Right atrium auricular region (tissue), 2 donors: ENCODE measurements around the gene LIFR. TPM values are rescaled to one million over a fixed set of nuclear protein-coding genes. Genes with fewer than 3 reads are reported as not detected.

Experiments
- DNase-seq: peaks from one replicate; pipeline ENCODE4 v3.0.0-alpha.2; 2019; ENCODE audit warnings: low spot score
- H3K27ac ChIP-seq, 2 donors: fragments of 200-600 bp; sonication (generic); 1 replicate in 1 of 2; 2 replicates in 1 of 2; pipeline ENCODE4 v1.5.1; 2016 to 2019
- H3K27me3 ChIP-seq, 2 donors: fragments of 200-600 bp; sonication (generic); one replicate each; pipeline versions ENCODE4 v1.5.1 to v1.6.0; 2017 to 2019
- H3K36me3 ChIP-seq: fragments of 200-600 bp; sonication (generic); one replicate; pipeline ENCODE4 v1.5.1; 2016
- H3K4me1 ChIP-seq, 2 donors: fragments of 200-600 bp; sonication (generic); one replicate each; pipeline versions ENCODE4 v1.5.1 to v1.6.0; 2017 to 2019
- H3K4me3 ChIP-seq, 2 donors: fragments of 200-600 bp; sonication (generic); 1 replicate in 1 of 2; 2 replicates in 1 of 2; pipeline ENCODE4 v1.5.1; 2017 to 2019; ENCODE audit warnings: mild to moderate bottlenecking in 1 of 2, moderate library complexity in 1 of 2
- H3K9me3 ChIP-seq, 2 donors: fragments of 200-600 bp; sonication (generic); one replicate each; pipeline ENCODE4 v1.5.1; 2019
- total RNA-seq, 2 donors: library from RNA; depleted of rRNA; stranded (reverse); fragments of >200 nt; gene quantifications; one replicate each; pipeline ENCODE4 v1.1.0, GENCODE V29; 2016
- TF ChIP-seq, protein P1 (sequence below), 2 donors: fragments of 200-600 bp; sonication (generic); IDR thresholded peaks; one replicate each; pipeline ENCODE4 v1.5.1; 2019; ENCODE audit warnings: antibody characterized with exemption in 2 of 2

LIFR gene
- total RNA-seq, 2 donors from 2014 or later, result 38.9 to 58.0 TPM

DNA sequence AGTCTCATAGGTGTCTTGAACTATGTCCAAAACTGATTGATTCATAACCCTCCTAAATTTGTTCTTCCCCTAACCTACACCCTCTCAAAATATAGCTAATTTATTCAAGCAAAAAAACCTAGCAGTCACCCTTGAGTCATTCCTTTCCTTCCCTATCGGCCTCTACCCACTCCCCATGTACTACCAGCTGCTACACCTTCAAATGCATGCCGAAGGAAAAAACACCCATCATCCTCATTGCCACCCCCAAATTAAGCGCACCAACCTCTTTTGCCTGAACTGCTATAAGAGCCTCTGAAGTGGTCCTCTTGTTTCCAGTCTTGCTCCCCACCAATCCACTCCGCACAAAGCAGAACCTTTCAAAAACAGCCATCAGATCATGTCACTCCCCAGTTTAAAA is 12.6 kb downstream of the LIFR start:
- TF ChIP-seq, protein P1, sequence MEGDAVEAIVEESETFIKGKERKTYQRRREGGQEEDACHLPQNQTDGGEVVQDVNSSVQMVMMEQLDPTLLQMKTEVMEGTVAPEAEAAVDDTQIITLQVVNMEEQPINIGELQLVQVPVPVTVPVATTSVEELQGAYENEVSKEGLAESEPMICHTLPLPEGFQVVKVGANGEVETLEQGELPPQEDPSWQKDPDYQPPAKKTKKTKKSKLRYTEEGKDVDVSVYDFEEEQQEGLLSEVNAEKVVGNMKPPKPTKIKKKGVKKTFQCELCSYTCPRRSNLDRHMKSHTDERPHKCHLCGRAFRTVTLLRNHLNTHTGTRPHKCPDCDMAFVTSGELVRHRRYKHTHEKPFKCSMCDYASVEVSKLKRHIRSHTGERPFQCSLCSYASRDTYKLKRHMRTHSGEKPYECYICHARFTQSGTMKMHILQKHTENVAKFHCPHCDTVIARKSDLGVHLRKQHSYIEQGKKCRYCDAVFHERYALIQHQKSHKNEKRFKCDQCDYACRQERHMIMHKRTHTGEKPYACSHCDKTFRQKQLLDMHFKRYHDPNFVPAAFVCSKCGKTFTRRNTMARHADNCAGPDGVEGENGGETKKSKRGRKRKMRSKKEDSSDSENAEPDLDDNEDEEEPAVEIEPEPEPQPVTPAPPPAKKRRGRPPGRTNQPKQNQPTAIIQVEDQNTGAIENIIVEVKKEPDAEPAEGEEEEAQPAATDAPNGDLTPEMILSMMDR (IDR thresholded peaks at IDR 0.05), result no peak
- no peak for DNase-seq
- no peaks in the 10 kb centered on the region for H3K27me3 ChIP-seq
- H3K27ac ChIP-seq, result no peak overlapping the region
- no peak overlapping the region for H3K4me3 ChIP-seq
- H3K4me1 ChIP-seq, result peaks cover 0 to 52% of the 10 kb centered on the region in 2 donors
- no peaks in the 10 kb centered on the region for H3K36me3 ChIP-seq
- H3K9me3 ChIP-seq, result no peaks in the 10 kb centered on the region

DNA sequence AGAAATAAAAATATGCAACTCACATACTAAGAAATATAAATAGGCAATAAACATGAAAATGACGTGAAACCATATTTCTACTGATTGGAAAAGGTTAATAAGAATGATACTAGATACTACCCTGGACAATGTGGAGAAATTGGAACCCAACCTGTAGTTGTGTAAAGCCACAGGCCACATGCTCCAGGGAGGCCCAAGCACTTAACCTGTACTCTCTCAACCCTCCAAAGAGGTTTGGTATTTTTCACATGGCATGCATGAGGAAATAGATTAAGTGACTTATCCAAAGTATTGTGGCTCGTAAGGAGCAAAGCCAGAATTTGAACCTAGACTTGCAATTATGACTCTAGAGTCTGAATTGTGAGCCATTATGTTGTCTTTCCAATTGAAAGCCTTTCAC is 13.4 kb downstream of the LIFR start:
- no peak overlapping the region for H3K4me3 ChIP-seq
- no peaks in the 10 kb centered on the region for H3K36me3 ChIP-seq
- H3K27ac ChIP-seq, result no peak overlapping the region
- DNase-seq, result no peak
- H3K27me3 ChIP-seq, result no peaks in the 10 kb centered on the region
- peaks cover 0 to 50% of the 10 kb centered on the region in 2 donors for H3K4me1 ChIP-seq
- TF ChIP-seq, protein P1 (IDR thresholded peaks at IDR 0.05), result no peak
- H3K9me3 ChIP-seq, result no peaks in the 10 kb centered on the region

DNA sequence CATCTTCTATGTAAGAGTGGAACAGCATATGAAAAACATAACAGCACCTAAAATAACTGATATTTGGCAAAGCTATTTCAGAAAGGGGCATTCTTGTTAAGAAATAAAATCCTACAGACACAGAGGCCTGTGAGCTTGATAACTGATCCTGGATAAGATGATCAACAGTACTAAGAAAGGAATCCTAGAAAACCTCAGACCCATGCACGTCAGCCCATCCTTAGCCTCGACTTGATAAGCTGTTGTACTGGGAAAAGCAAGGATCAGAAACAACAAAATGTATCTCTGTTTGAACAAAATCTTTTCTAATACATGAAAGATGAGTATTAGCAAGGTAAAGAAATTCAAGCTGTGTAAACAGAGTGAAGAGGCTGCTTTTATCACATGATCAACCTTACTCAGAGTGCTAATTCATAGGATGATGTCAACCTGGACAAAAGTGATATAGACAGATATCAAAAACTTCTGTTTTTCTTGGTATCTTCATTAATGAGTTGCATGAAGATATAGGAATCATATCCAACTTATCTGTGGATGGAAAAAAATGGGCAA is 15.2 kb downstream of the LIFR start:
- TF ChIP-seq, protein P1 (IDR thresholded peaks at IDR 0.05), result no peak
- no peak for DNase-seq
- peaks cover 0 to 46% of the 10 kb centered on the region in 2 donors for H3K4me1 ChIP-seq
- no peak overlapping the region for H3K4me3 ChIP-seq
- H3K27ac ChIP-seq, result peak overlapping the region; percentile 3 to 63
- no peaks in the 10 kb centered on the region for H3K27me3 ChIP-seq
- no peaks in the 10 kb centered on the region for H3K36me3 ChIP-seq
- H3K9me3 ChIP-seq, result no peaks in the 10 kb centered on the region

DNA sequence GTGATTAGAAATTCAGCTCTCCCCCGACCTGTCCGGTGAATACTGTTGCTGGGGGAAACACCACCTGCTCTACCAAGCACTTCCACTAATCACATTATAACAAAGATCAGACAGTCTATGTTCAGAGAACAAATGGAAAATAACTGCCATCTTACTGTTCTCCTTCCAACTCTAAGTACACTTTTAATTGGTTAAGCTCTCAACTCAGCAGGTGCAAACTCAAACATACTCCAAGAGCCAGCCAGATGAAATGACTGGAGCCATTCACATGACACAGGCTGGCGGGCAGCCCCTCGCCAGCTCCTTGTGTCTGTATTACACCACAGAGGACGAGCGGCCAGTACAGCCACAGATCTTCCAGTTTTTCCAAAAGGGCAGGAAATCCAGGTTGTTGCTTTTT is 16.1 kb downstream of the LIFR start:
- Histone ChIP-seq H3K4me1 (peaks cover 0 to 55% of the 10 kb centered on the region in 2 donors), H3K27me3 (no peaks in the 10 kb centered on the region), H3K36me3 (no peaks in the 10 kb centered on the region), H3K4me3 (no peak overlapping the region), H3K9me3 (no peaks in the 10 kb centered on the region), H3K27ac (peak overlapping the region; percentile 3 to 63)
- TF ChIP-seq, protein P1 (IDR thresholded peaks at IDR 0.05), result no peak
- DNase-seq, result no peak

DNA sequence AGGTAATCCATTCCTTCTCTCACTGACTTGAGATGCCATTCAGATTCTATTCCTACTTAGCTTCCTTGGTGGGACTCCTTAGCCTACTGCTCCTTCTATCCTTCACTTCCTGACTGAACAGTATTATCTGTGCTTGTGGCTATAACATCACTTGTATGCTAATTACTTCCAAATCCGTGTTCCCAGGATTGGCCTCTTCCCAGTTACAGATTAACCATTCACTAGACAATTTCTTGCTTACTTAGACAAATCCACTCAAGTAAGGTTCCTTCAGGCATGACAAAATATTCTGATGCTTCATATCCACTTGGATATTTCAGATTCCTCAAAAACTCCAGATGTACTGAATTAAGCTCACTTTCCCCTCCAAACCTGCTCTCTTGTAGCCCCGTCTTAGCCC is 18.3 kb downstream of the LIFR start:
- no peak overlapping the region for H3K4me3 ChIP-seq
- peaks cover 0 to 73% of the 10 kb centered on the region in 2 donors for H3K4me1 ChIP-seq
- no peaks in the 10 kb centered on the region for H3K27me3 ChIP-seq
- no peaks in the 10 kb centered on the region for H3K9me3 ChIP-seq
- no peak for DNase-seq
- no peak overlapping the region for H3K27ac ChIP-seq
- no peaks in the 10 kb centered on the region for H3K36me3 ChIP-seq
- TF ChIP-seq, protein P1 (IDR thresholded peaks at IDR 0.05), result no peak

DNA sequence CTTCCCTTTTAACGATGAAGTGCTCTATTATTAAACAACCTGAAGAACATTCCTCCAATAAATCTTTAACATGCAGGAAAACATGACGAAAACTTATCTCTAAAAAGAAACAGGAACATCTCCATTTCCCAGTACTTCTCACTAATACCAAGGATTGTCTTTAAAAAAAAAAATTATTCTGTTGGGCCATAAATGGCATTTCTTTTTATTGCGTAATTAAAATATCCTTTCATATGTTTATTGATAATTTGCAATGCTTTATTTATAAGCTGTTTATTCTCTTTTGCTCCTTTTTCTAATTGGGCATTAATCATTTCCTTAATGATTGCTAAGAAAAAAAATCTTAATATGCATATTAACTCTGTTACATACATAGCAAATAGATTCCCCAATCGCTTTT is 18.9 kb downstream of the LIFR start:
- TF ChIP-seq, protein P1 (IDR thresholded peaks at IDR 0.05), result no peak
- H3K27ac ChIP-seq, result no peak overlapping the region
- no peak for DNase-seq
- H3K9me3 ChIP-seq, result no peaks in the 10 kb centered on the region
- H3K4me3 ChIP-seq, result no peak overlapping the region
- no peaks in the 10 kb centered on the region for H3K36me3 ChIP-seq
- H3K4me1 ChIP-seq, result peaks cover 0 to 79% of the 10 kb centered on the region in 2 donors
- H3K27me3 ChIP-seq, result no peaks in the 10 kb centered on the region
